Left ventricle myocardium inferior (tissue), 1 donor: Measurements from ENCODE around the gene ELMO1. TPM values are rescaled to one million over a fixed set of nuclear protein-coding genes. Genes with fewer than 3 reads are reported as not detected.

Experiments
- DNase-seq: peaks from one replicate; pipeline ENCODE4 v3.0.0-alpha.2; 2020
- H3K27ac ChIP-seq: fragments of 200-600 bp; replicated peaks from 2 replicates; pipeline ENCODE4 v1.8.0; 2021
- H3K27me3 ChIP-seq: fragments of 200-600 bp; 2 replicates; pipeline ENCODE4 v1.8.0; 2021; ENCODE audit warnings: low read depth
- H3K36me3 ChIP-seq: fragments of 200-600 bp; 2 replicates; pipeline ENCODE4 v1.8.0; 2021
- H3K4me1 ChIP-seq: fragments of 200-600 bp; 2 replicates; pipeline ENCODE4 v1.8.0; 2021
- H3K4me3 ChIP-seq: fragments of 200-600 bp; 2 replicates; pipeline ENCODE4 v1.8.0; 2021; ENCODE audit warnings: mild to moderate bottlenecking, moderate library complexity
- H3K9me3 ChIP-seq: fragments of 200-600 bp; replicated peaks from 2 replicates; pipeline ENCODE4 v1.8.0; 2021
- intact Hi-C: fragments of 100-400 bp; cut with micrococcal nuclease; formaldehyde crosslinking; loops from one replicate; pipeline ENCODE4 v1.11.0; 2022
- total RNA-seq: library from RNA; stranded (reverse); fragmentation: NEBNext Ultra II Directional; extraction: Animal tissue kit (Norgen Biotek cat#: 25700); gene quantifications from one replicate; pipeline ENCODE4 v1.2.1, GENCODE V29; 2021
- TF ChIP-seq, protein P1 (sequence below): fragments of 200-600 bp; IDR thresholded peaks from 2 replicates; pipeline ENCODE4 v1.8.0; 2021; ENCODE audit warnings: antibody characterized with exemption, mild to moderate bottlenecking, borderline replicate concordance
- donor health status: DM: no; HTN: yes; CAD: no; lungs with severe emphysema.

ELMO1 gene
- total RNA-seq, 1 donor from 2014 or later, result 10.0 TPM

DNA sequence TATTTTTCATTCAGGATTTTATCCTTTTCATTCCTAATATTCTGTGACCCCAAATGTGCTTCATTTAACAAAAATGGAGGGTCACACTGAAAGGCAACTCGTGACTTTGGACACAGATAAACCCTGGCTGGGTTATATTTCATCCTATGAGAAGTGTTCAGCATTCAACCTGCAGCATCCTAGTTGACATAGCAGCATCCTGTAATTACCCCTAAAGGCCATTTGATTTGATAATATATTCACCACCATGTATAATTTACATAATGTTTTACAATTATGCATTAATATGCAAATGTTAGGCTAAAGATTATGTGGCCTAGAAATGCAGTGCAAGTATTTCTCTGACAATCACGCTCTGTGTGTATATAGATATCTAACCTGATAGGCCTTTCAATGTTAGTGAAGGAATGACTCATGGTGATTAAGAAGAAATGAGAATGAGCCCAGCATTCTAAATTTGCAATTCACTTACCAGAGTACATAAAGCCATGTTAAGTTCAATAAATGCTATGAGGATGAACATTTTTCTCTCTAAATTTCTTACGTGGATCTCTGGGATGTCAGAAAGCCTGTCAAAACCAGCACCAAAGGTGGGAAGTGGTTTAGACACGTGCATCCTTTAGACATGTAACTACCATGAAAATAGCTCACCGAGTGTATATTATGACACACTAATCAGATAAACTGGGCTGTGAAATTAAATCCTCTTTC is 386.7 kb downstream of the ELMO1 start:
- intact Hi-C loops, result no loop called here
- no peak overlapping the region for H3K27ac ChIP-seq
- no peak overlapping the region for H3K4me3 ChIP-seq
- DNase-seq, result no peak
- TF ChIP-seq, protein P1, sequence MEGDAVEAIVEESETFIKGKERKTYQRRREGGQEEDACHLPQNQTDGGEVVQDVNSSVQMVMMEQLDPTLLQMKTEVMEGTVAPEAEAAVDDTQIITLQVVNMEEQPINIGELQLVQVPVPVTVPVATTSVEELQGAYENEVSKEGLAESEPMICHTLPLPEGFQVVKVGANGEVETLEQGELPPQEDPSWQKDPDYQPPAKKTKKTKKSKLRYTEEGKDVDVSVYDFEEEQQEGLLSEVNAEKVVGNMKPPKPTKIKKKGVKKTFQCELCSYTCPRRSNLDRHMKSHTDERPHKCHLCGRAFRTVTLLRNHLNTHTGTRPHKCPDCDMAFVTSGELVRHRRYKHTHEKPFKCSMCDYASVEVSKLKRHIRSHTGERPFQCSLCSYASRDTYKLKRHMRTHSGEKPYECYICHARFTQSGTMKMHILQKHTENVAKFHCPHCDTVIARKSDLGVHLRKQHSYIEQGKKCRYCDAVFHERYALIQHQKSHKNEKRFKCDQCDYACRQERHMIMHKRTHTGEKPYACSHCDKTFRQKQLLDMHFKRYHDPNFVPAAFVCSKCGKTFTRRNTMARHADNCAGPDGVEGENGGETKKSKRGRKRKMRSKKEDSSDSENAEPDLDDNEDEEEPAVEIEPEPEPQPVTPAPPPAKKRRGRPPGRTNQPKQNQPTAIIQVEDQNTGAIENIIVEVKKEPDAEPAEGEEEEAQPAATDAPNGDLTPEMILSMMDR, result no peak
- no peaks in the 10 kb centered on the region for H3K27me3 ChIP-seq
- H3K36me3 ChIP-seq, result no peaks in the 10 kb centered on the region
- H3K9me3 ChIP-seq, result no peaks in the 10 kb centered on the region
- H3K4me1 ChIP-seq, result no peaks in the 10 kb centered on the region

GRCh38 chr7:37056234-37056912 is 392.3 kb downstream of the ELMO1 start:
- DNase-seq, result no peak

GRCh38 chr7:37054624-37055241 is 393.9 kb downstream of the ELMO1 start:
- H3K27ac ChIP-seq, result no peak overlapping the region
- no peaks in the 10 kb centered on the region for H3K27me3 ChIP-seq
- no peaks in the 10 kb centered on the region for H3K9me3 ChIP-seq
- no peaks in the 10 kb centered on the region for H3K36me3 ChIP-seq
- TF ChIP-seq, protein P1, result no peak
- intact Hi-C loops, result no loop called here
- H3K4me1 ChIP-seq, result no peaks in the 10 kb centered on the region
- no peak for DNase-seq
- no peak overlapping the region for H3K4me3 ChIP-seq

More at GRCh38 chr7:37056234-37056912, 392.3 kb downstream of the ELMO1 start:
- no peak overlapping the region for H3K4me3 ChIP-seq
- no peaks in the 10 kb centered on the region for H3K36me3 ChIP-seq
- no peaks in the 10 kb centered on the region for H3K27me3 ChIP-seq
- intact Hi-C loops, result no loop called here
- H3K4me1 ChIP-seq, result no peaks in the 10 kb centered on the region
- no peaks in the 10 kb centered on the region for H3K9me3 ChIP-seq
- H3K27ac ChIP-seq, result no peak overlapping the region
- TF ChIP-seq, protein P1, result no peak

GRCh38 chr7:37052705-37053104 is 396.0 kb downstream of the ELMO1 start:
- DNase-seq, result no peak
- H3K4me1 ChIP-seq, result no peaks in the 10 kb centered on the region
- no peak overlapping the region for H3K27ac ChIP-seq
- H3K36me3 ChIP-seq, result no peaks in the 10 kb centered on the region
- intact Hi-C loops, result no loop called here
- H3K27me3 ChIP-seq, result no peaks in the 10 kb centered on the region
- no peak overlapping the region for H3K4me3 ChIP-seq
- no peaks in the 10 kb centered on the region for H3K9me3 ChIP-seq
- TF ChIP-seq, protein P1, result no peak

- Histone ChIP-seq H3K27me3 (no peaks in the 10 kb centered on the region), H3K36me3 (no peaks in the 10 kb centered on the region), H3K4me1 (peaks cover 16% of the 10 kb centered on the region), H3K27ac (no peak overlapping the region), H3K9me3 (no peaks in the 10 kb centered on the region), H3K4me3 (no peak overlapping the region)
- TF ChIP-seq, protein P1, result no peak
- no peak for DNase-seq
- intact Hi-C loops, result no loop called here
These were observed 397.9 kb downstream of the ELMO1 start for GRCh38 chr7:37050801-37051200.
